ENCODE results near the gene NSUN3.

DNA sequence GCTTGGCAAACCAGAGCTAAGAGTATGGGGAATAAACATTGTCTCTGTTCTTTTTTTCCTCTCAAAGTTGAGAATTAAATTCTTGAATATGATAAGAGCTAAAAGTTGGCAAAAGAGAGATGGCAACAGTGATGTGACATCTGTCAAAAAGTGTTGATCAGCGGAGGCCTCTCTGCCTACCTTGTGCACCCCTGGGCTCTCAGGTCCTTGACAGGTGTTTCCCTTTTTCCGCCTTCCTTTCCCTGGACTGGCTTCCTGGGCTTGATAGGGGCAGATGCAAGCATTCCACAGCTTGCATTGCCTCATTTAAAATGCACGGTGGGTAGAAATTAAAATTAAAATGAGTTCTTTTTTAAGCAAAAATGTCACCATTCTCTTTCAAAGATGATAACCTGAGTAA lies 84.2 kb downstream of the NSUN3 start:
- TF ChIP-seq, protein P1, sequence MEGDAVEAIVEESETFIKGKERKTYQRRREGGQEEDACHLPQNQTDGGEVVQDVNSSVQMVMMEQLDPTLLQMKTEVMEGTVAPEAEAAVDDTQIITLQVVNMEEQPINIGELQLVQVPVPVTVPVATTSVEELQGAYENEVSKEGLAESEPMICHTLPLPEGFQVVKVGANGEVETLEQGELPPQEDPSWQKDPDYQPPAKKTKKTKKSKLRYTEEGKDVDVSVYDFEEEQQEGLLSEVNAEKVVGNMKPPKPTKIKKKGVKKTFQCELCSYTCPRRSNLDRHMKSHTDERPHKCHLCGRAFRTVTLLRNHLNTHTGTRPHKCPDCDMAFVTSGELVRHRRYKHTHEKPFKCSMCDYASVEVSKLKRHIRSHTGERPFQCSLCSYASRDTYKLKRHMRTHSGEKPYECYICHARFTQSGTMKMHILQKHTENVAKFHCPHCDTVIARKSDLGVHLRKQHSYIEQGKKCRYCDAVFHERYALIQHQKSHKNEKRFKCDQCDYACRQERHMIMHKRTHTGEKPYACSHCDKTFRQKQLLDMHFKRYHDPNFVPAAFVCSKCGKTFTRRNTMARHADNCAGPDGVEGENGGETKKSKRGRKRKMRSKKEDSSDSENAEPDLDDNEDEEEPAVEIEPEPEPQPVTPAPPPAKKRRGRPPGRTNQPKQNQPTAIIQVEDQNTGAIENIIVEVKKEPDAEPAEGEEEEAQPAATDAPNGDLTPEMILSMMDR (IDR thresholded peaks at IDR 0.05; ENCODE audit: borderline replicate concordance, extremely low read depth, low read length, poor library complexity, severe bottlenecking) = no peak
- TF ChIP-seq EZH2 (IDR thresholded peaks at IDR 0.05; ENCODE audit: borderline replicate concordance, low read depth, low read length, severe bottlenecking) = no peak

Data from DND-41 (cell line).